GM12878 (cell line): ENCODE measurements around the gene GPR39. TPM values are rescaled to one million over a fixed set of nuclear protein-coding genes. Genes with fewer than 3 reads are reported as not detected.

Source experiments
- ATAC-seq: fragments of 200-7000 bp; cut with Tn5 transposase; 3 replicates; pipeline ENCODE4 v1.9.1; 2020; ENCODE audit warnings: mild to moderate bottlenecking, moderate library complexity
- BruUV-seq: library from RNA; stranded (reverse); fragments of 400-500 nt; replicated peaks from 2 replicates; lab custom pipeline; 2021; lab: Mats Ljungman, UMichigan
- CTCF ChIA-PET: fragments of 300-600 bp; sonication (Branson Sonifier 250); formaldehyde crosslinking; extraction: SDS; loops from one replicate; lab custom pipeline; 2021; ENCODE audit warnings: inconsistent platforms; lab: Yijun Ruan, JAX
- POLR2A ChIA-PET: fragments of 350-600 bp; formaldehyde crosslinking; extraction: SDS; loops from one replicate; lab custom pipeline; 2021; ENCODE audit warnings: inconsistent platforms; lab: Charles Lee
- RAD21 ChIA-PET: fragments of 300-600 bp; sonication (Branson Sonifier 250); formaldehyde crosslinking; loops from one replicate; lab custom pipeline; 2023; ENCODE audit warnings: antibody characterized with exemption; ENCODE audit not compliant: unreplicated experiment; lab: Charles Lee
- SMC1A ChIA-PET: fragments of 300-600 bp; sonication (Branson Sonifier 250); formaldehyde crosslinking; loops from one replicate; lab custom pipeline; 2023; ENCODE audit not compliant: unreplicated experiment, uncharacterized antibody; lab: Charles Lee
- DNase-seq: peaks from one replicate; pipeline ENCODE4 v3.0.0-alpha.2; 2011; ENCODE audit warnings: low read depth, low spot score
- FAIRE-seq: peaks from 3 replicates; lab custom pipeline; 2011; peaks lifted over from hg19 to GRCh38; lab: Jason Lieb, UNC
- H2AFZ ChIP-seq: 2 replicates; pipeline ENCODE4 v1.6.0; 2011; ENCODE audit warnings: low read depth, low read length, control low read depth; ENCODE audit not compliant: control insufficient read depth
- H3K27ac ChIP-seq: 2 replicates; pipeline ENCODE4 v1.5.1; 2011; ENCODE audit warnings: control low read depth; ENCODE audit not compliant: control insufficient read depth, insufficient read depth
- H3K27me3 ChIP-seq, 2 experiments: replicated peaks in 1 of 2; 2 replicates each; pipeline versions ENCODE4 v1.6.0 to v1.6.1; 2011; ENCODE audit warnings: low read length in 1 of 2; ENCODE audit not compliant: control insufficient read depth in 2 of 2, insufficient read depth in 2 of 2
- H3K36me3 ChIP-seq, 2 experiments: 2 replicates each; pipeline ENCODE4 v1.5.1; 2011; ENCODE audit warnings: low read length in 1 of 2; ENCODE audit not compliant: control insufficient read depth in 2 of 2, insufficient read depth in 2 of 2
- H3K4me1 ChIP-seq: 2 replicates; pipeline ENCODE4 v1.6.1; 2011; ENCODE audit warnings: mild to moderate bottlenecking, low read length, moderate library complexity, mixed read lengths; ENCODE audit not compliant: control insufficient read depth, insufficient read depth
- H3K4me2 ChIP-seq: 2 replicates; pipeline ENCODE4 v1.6.0; 2011; ENCODE audit warnings: control low read depth; ENCODE audit not compliant: control insufficient read depth, insufficient read depth
- H3K4me3 ChIP-seq: fragments of 200-600 bp; sonication (generic); 2 replicates; pipeline ENCODE4 v1.5.1; 2016
- H3K79me2 ChIP-seq: 2 replicates; pipeline ENCODE4 v1.6.0; 2011; ENCODE audit warnings: low read length; ENCODE audit not compliant: control insufficient read depth, insufficient read depth
- H3K9ac ChIP-seq: 2 replicates; pipeline ENCODE4 v1.8.0; 2011; ENCODE audit warnings: low read length, control low read depth, mixed read lengths; ENCODE audit not compliant: control insufficient read depth, insufficient read depth
- H3K9me3 ChIP-seq: replicated peaks from 3 replicates; pipeline ENCODE4 v1.5.1; 2011; ENCODE audit warnings: mild to moderate bottlenecking, low read length; ENCODE audit not compliant: control insufficient read depth, insufficient read depth
- H4K20me1 ChIP-seq: 2 replicates; pipeline ENCODE4 v1.6.0; 2011; ENCODE audit not compliant: control insufficient read depth, insufficient read depth
- ASH2L ChIP-seq: fragments of 300-600, 200-600 bp; sonication (generic); IDR thresholded peaks from 2 replicates; pipeline ENCODE4 v1.6.1; 2017; ENCODE audit warnings: low read depth, mild to moderate bottlenecking, borderline replicate concordance
- BMI1 ChIP-seq: fragments of 450-650 bp; IDR thresholded peaks from 2 replicates; pipeline ENCODE4 v1.6.1; 2016; ENCODE audit warnings: mild to moderate bottlenecking, moderate library complexity, borderline replicate concordance
- FOS ChIP-seq: IDR thresholded peaks from 3 replicates; pipeline ENCODE4 v1.6.1; 2011; ENCODE audit warnings: borderline replicate concordance; ENCODE audit not compliant: insufficient read length; ENCODE audit errors: extremely low read depth
- FOXM1 ChIP-seq: IDR thresholded peaks from 2 replicates; pipeline ENCODE4 v1.6.1; 2012; ENCODE audit warnings: low read depth, mild to moderate bottlenecking, inconsistent platforms, low read length, moderate library complexity
- IKZF2 ChIP-seq, 2 experiments: fragments of 450-650 bp; IDR thresholded peaks; 2 replicates each; pipeline ENCODE4 v1.6.1; 2017; ENCODE audit warnings: mild to moderate bottlenecking in 2 of 2, moderate library complexity in 2 of 2
- MEF2B ChIP-seq: fragments of 450-650 bp; IDR thresholded peaks from 2 replicates; pipeline ENCODE4 v1.6.1; 2018; ENCODE audit warnings: mild to moderate bottlenecking, moderate library complexity; ENCODE audit not compliant: partially characterized antibody, poor library complexity, severe bottlenecking
- RUNX3 ChIP-seq: IDR thresholded peaks from 2 replicates; pipeline ENCODE4 v1.6.1; 2012; ENCODE audit warnings: low read length, inconsistent platforms
- SP1 ChIP-seq: IDR thresholded peaks from one replicate; pipeline ENCODE4 v1.6.1; 2011; ENCODE audit warnings: low read depth, low read length
- ZNF592 ChIP-seq: fragments of 450-650 bp; IDR thresholded peaks from 2 replicates; pipeline ENCODE4 v1.6.1; 2017; ENCODE audit warnings: mild to moderate bottlenecking, moderate library complexity
- ZZZ3 ChIP-seq: IDR thresholded peaks from 2 replicates; pipeline ENCODE4 v1.6.1; 2011; ENCODE audit warnings: low read depth; ENCODE audit not compliant: control insufficient read depth, insufficient read length
- WGBS: methylation state at CpG from one replicate; pipeline ENCODE4 v1.1.6; 2016; ENCODE audit warnings: low lambda C conversion rate; ENCODE audit not compliant: insufficient replicate concordance, insufficient coverage; ENCODE audit errors: missing lambda C conversion rate; 5-methylcytosine and 5-hydroxymethylcytosine counted together
- in situ Hi-C: fragments of 300-500 bp; cut with MboI; formaldehyde crosslinking; loops from 9 replicates; pipeline ENCODE4 v1.14.3; 2018; ENCODE audit warnings: mixed read lengths
- intact Hi-C: fragments of 100-400 bp; cut with micrococcal nuclease; formaldehyde crosslinking; loops from one replicate; pipeline ENCODE4 v1.14.2; 2022; ENCODE audit not compliant: unreplicated experiment
- polyA plus RNA-seq, 11 experiments: library from polyadenylated mRNA; depleted of rRNA in 4 of 11; unstranded in 6 of 11; stranded (reverse) in 5 of 11; fragments of >200 nt; fragmentation: Nextera tagmentation in 4 of 11; fragmentation: Illumina TruSeq in 1 of 11; extraction: Ambion mirVana in 4 of 11; extraction: Trizol in 1 of 11; gene quantifications; 1 replicate in 1 of 11; 2 replicates in 10 of 11; pipeline versions ENCODE4 v1.2.1 to v1.2.3, GENCODE V29; 2011 to 2016; ENCODE audit warnings: inconsistent platforms in 2 of 11, missing spikeins in 2 of 11, low read depth in 1 of 11
- total RNA-seq, 4 experiments: library from RNA; depleted of rRNA in 3 of 4; stranded (reverse); fragments of >200 nt in 3 of 4; fragmentation: Illumina TruSeq in 1 of 4; extraction: Trizol in 1 of 4; gene quantifications; 2 replicates each; pipeline versions ENCODE4 v1.2.1 to v1.2.3, GENCODE V29; 2013 to 2021
- TF ChIP-seq, protein P1 (sequence below): IDR thresholded peaks from 2 replicates; pipeline ENCODE4 v1.6.1; 2012; ENCODE audit warnings: improper control_type of control experiment, low read depth, low read length; ENCODE audit not compliant: insufficient replicate concordance

Gene GPR39
- total and polyA plus RNA-seq, 10 of the 15 experiments (the other 5 are each of a cell fraction or from before 2014, with no cell fraction given) = 0.05 to 0.23 TPM; not detected in 8

DNA sequence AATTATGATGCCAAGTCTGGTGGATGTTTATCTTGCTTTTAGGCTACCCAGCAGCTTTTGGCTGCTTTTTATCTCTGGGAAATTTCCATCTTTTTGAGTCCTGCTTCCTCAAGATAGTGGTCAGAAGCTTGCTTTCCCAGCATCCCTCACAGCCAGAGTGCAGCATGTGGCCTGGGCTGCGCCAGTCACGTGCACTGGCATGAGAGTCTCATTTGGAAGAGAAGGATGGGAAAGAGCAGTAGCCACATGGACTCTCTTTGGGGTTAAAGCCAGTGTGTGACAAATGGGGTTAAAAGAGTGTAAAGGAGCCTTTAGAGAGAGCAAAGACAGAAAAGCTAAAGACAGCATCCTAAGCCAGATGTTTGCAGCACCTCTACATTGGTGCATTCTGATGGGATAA is 12.7 kb downstream of the GPR39 start:
- H3K4me2 ChIP-seq = no peak overlapping the region
- no peaks in the 10 kb centered on the region for H3K27me3 ChIP-seq
- DNase-seq (no peak), FAIRE-seq (no peak), ATAC-seq (no peak)
- H3K4me3 ChIP-seq = no peak overlapping the region
- H2AFZ ChIP-seq = no peak overlapping the region
- H3K9ac ChIP-seq = no peak overlapping the region
- BruUV-seq = no TSS peak
- in situ Hi-C loops (no loop called here), intact Hi-C loops (no loop called here)
- no peak overlapping the region for H3K27ac ChIP-seq
- 3% methylated on average over 2 of the region's 2 CpGs for WGBS
- H3K9me3 ChIP-seq = no peaks in the 10 kb centered on the region
- ChIA-PET POLR2A (no interaction called here), RAD21 (no interaction called here), CTCF (no interaction called here), SMC1A (interaction anchor here (1.2 kb wide), 1 partner anchor 18 kb away, joined by 4 read pairs; no protein-coding TSS in a partner anchor)
- no peaks in the 10 kb centered on the region for H3K4me1 ChIP-seq
- no peaks in the 10 kb centered on the region for H4K20me1 ChIP-seq
- H3K36me3 ChIP-seq = no peaks in the 10 kb centered on the region
- H3K79me2 ChIP-seq = no peaks in the 10 kb centered on the region
- TF ChIP-seq RUNX3 (no peak), ASH2L (no peak), IKZF2 (IDR thresholded peaks at IDR 0.05) (no peak), FOXM1 (no peak), BMI1 (no peak), MEF2B (no peak), ZNF592 (no peak), FOS (no peak), ZZZ3 (no peak), SP1 (no peak)
- TF ChIP-seq, protein P1, sequence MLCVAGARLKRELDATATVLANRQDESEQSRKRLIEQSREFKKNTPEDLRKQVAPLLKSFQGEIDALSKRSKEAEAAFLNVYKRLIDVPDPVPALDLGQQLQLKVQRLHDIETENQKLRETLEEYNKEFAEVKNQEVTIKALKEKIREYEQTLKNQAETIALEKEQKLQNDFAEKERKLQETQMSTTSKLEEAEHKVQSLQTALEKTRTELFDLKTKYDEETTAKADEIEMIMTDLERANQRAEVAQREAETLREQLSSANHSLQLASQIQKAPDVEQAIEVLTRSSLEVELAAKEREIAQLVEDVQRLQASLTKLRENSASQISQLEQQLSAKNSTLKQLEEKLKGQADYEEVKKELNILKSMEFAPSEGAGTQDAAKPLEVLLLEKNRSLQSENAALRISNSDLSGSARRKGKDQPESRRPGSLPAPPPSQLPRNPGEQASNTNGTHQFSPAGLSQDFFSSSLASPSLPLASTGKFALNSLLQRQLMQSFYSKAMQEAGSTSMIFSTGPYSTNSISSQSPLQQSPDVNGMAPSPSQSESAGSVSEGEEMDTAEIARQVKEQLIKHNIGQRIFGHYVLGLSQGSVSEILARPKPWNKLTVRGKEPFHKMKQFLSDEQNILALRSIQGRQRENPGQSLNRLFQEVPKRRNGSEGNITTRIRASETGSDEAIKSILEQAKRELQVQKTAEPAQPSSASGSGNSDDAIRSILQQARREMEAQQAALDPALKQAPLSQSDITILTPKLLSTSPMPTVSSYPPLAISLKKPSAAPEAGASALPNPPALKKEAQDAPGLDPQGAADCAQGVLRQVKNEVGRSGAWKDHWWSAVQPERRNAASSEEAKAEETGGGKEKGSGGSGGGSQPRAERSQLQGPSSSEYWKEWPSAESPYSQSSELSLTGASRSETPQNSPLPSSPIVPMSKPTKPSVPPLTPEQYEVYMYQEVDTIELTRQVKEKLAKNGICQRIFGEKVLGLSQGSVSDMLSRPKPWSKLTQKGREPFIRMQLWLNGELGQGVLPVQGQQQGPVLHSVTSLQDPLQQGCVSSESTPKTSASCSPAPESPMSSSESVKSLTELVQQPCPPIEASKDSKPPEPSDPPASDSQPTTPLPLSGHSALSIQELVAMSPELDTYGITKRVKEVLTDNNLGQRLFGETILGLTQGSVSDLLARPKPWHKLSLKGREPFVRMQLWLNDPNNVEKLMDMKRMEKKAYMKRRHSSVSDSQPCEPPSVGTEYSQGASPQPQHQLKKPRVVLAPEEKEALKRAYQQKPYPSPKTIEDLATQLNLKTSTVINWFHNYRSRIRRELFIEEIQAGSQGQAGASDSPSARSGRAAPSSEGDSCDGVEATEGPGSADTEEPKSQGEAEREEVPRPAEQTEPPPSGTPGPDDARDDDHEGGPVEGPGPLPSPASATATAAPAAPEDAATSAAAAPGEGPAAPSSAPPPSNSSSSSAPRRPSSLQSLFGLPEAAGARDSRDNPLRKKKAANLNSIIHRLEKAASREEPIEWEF = no peak
